Cardiac fibroblast (primary cell): ENCODE measurements around the gene HTRA1.
A peak's percentile ranks its signal among the peaks of the same experiment; 100 is the strongest.

Experiments
- DNase-seq, 2 donors: peaks; one replicate each; pipeline versions ENCODE4 v3.0.0 to v3.0.0-alpha.2; 2010; ENCODE audit warnings: low read depth in 2 of 2
- H3K4me3 ChIP-seq, 2 donors: replicated peaks in 1 of 2; 1 replicate in 1 of 2; 2 replicates in 1 of 2; pipeline ENCODE4 v1.5.1; 2011; ENCODE audit warnings: low read depth in 2 of 2, low read length in 2 of 2, mild to moderate bottlenecking in 2 of 2, moderate library complexity in 1 of 2
- CTCF ChIP-seq: IDR thresholded peaks from one replicate; pipeline ENCODE4 v1.5.1; 2011; ENCODE audit warnings: low read depth, mild to moderate bottlenecking, low read length, inconsistent platforms

Gene HTRA1

DNA sequence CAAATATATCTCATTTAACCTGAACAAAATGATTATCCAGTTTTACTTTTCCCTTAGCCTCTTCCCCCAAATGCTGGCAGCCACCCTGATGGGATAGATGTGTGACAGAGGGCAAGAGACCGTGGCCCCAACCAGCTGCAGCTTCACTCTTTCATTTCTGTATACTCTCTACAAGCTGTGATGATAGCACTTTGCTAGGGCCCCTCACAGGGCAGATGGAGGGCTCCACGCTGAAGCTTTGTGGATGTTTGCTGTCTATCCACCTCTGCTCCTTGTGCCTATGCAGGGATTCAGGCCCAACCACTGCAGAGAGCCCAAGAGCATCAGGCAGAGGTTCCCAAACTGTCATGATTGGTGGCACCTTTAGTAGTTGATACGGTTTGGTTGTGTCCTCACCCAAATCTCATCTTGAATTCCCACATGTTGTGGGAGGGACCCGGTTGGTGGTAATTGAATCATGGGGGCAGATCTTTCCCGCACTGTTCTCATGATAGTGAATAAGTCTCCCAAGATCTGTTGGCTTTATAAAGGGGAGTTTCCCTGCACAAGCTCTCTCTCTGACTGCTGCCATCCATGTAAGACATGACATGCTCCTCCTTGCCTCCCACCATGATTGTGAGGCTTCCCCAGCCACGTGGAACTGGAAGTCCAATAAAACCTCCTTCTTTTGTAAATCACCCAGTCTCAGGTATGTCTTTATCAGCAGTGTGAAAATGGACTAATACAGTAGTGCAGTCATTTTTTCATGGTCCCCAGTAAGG, 20.1 kb downstream of the HTRA1 start:
- H3K4me3 ChIP-seq = no peak overlapping the region
- no peak for DNase-seq
- TF ChIP-seq CTCF = no peak

GRCh38 chr10:122484276-122485060, 23.1 kb downstream of the HTRA1 start:
- TF ChIP-seq CTCF = no peak
- DNase-seq = no peak
- H3K4me3 ChIP-seq = no peak overlapping the region

GRCh38 chr10:122485670-122486069, 24.3 kb downstream of the HTRA1 start:
- peak in 1 of 2 donors; percentile 69 for DNase-seq
- H3K4me3 ChIP-seq = no peak overlapping the region
- no peak for TF ChIP-seq CTCF

DNA sequence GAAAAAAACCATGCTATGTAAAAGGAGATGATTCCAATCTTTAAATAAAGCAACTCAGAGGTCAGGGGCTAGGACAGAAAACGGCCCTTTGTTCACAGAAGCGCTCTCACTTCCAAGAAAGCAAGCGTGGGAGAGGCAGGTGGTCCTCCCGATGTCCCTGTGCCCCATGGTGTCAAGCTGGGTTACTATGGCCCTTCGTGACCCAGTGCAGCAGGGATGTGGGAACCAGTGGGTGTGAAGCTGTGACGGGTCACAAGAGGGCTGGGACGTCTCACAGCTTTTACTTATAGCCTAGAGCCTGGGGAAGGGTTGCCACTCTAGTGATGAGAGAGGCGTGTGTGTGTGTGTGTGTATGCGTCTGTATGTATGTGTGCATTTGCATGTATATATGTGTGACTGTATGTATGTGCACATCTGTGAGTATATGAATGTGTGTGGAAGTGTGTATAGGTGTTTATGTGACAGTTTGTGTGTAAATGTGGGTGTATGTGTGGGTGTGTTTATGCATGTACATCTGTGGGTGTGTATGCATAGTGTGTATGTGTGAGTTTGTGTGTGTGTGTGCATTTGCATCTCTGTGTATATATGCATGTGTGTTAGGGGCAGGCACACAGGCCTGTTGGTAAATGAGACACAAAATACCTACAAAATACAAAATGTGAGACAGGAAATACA, 25.2 kb downstream of the HTRA1 start:
- TF ChIP-seq CTCF = no peak
- DNase-seq = no peak
- no peak overlapping the region for H3K4me3 ChIP-seq

GRCh38 chr10:122487174-122487765, 25.9 kb downstream of the HTRA1 start:
- DNase-seq = no peak
- H3K4me3 ChIP-seq = no peak overlapping the region
- TF ChIP-seq CTCF = no peak

DNA sequence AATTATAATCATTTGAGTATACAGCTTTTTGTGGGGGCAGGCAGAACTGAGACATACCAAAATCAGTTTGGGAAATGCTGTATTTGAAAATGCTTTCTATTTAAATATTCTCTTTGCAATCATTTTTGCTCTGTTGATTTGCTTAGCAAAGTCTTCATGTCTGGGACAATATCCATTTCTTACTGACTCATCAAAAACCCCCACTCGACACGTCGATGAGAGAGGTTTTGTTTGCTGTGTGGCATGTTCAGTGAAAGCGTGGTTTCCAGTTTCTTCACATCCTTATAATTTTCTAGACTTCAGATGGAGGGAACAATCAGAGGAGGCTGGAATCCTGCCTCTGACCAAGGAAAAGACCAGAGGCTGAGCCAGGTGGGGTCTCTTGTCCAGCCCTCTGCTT, 28.9 kb downstream of the HTRA1 start:
- H3K4me3 ChIP-seq = no peak overlapping the region
- no peak for TF ChIP-seq CTCF
- DNase-seq = peak; percentile 48 to 55
